RWPE1 (cell line): ENCODE measurements around the gene NFATC2.

Experiments
- CTCF ChIA-PET: fragments of 350-600 bp; sonication (Branson Sonifier 250); formaldehyde crosslinking; extraction: SDS; loops from one replicate; lab custom pipeline; 2021; lab: Yijun Ruan, JAX
- POLR2A ChIA-PET: fragments of 400-600 bp; formaldehyde crosslinking; extraction: SDS; loops from one replicate; lab custom pipeline; 2020; ENCODE audit warnings: antibody characterized with exemption; ENCODE audit not compliant: low non-redundant PET; lab: Yijun Ruan, JAX
- DNase-seq: peaks from one replicate; pipeline ENCODE4 v3.0.0; 2012; ENCODE audit warnings: low spot score
- H3K27ac ChIP-seq: fragments of 450-650 bp; 2 replicates; pipeline ENCODE4 v1.5.1; 2017
- TF ChIP-seq, protein P1 (sequence below): fragments of 450-650 bp; conservative IDR thresholded peaks from 2 replicates; pipeline ENCODE4 v1.5.1; 2017; ENCODE audit warnings: low read depth, mild to moderate bottlenecking

The NFATC2 gene

DNA sequence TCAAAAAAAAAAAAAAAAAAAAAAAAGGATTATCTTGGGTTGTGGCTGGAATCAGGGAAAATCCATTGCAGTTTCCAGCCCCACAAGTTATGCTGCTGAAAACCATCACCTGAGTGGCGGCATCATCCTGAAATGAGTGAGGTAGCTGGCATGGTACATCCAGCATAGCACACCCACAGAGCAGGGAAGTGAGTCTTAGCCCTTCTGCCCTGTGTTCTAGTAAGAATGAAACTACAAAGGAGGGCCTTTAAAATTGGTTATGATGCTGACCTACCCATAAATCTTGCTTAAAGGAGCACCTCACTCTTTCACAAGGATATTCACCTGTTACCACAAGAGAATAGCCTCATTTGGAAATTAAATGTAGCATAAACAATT is 119.2 kb downstream of the NFATC2 start:
- ChIA-PET CTCF (interaction anchor here (0.6 to 1.6 kb wide), 5 partner anchors 12 to 171 kb away, joined by 3 to 7 read pairs (median 3); no protein-coding TSS in a partner anchor), POLR2A (no interaction called here)
- DNase-seq: no peak
- H3K27ac ChIP-seq: no peak overlapping the region
- TF ChIP-seq, protein P1, sequence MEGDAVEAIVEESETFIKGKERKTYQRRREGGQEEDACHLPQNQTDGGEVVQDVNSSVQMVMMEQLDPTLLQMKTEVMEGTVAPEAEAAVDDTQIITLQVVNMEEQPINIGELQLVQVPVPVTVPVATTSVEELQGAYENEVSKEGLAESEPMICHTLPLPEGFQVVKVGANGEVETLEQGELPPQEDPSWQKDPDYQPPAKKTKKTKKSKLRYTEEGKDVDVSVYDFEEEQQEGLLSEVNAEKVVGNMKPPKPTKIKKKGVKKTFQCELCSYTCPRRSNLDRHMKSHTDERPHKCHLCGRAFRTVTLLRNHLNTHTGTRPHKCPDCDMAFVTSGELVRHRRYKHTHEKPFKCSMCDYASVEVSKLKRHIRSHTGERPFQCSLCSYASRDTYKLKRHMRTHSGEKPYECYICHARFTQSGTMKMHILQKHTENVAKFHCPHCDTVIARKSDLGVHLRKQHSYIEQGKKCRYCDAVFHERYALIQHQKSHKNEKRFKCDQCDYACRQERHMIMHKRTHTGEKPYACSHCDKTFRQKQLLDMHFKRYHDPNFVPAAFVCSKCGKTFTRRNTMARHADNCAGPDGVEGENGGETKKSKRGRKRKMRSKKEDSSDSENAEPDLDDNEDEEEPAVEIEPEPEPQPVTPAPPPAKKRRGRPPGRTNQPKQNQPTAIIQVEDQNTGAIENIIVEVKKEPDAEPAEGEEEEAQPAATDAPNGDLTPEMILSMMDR: no peak

DNA sequence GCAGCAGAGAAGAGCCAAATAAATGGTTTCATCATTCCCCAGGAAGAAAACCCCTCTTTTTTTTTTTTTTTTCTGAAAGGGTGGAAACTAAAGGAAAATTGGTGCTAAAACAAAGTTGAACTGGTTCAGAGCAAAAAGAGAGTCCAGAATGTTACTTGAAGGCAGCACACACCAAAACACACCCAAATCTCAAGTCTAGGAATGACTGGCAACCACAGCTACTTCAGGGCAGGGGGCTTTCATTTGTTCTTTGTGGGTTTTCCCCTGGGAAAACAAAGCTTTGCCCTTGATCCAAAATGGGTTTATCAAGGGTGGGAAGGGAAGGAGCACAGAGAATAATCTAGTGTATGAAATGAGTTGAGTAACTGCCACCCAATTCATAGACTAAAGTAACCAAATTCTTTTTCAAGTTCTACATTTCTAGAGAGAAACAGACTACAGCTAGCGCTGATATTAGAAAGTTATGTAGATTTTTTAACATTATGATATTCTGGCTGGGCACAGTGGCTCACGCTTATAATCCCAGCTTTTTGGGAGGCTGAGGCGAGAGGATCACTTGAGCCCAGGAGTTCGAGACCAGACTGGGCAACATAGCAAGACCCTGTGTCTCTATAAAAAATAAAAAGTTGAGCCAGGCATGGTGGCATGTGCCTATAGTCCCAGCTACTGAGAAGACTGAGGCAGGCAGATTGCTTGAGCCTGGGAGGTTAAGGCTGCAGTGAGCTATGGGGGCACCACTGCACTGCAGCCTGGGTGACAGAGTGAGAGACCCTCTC is 119.8 kb downstream of the NFATC2 start:
- H3K27ac ChIP-seq: no peak overlapping the region
- ChIA-PET CTCF (interaction anchor here (0.6 to 0.8 kb wide), 3 partner anchors 31 to 669 kb away, joined by 3 to 4 read pairs (median 3); no protein-coding TSS in a partner anchor), POLR2A (no interaction called here)

GRCh38 chr20:51420805-51421204 is 121.7 kb downstream of the NFATC2 start:
- DNase-seq: no peak
- ChIA-PET POLR2A (no interaction called here), CTCF (interaction anchor here (0.7 kb wide), 1 partner anchor 211 kb away, joined by 7 read pairs; no protein-coding TSS in a partner anchor)
- TF ChIP-seq, protein P1: no peak
- no peak overlapping the region for H3K27ac ChIP-seq

More for the DNA sequence above, 119.8 kb downstream of the NFATC2 start:
- TF ChIP-seq, protein P1: no peak
- no peak for DNase-seq

DNA sequence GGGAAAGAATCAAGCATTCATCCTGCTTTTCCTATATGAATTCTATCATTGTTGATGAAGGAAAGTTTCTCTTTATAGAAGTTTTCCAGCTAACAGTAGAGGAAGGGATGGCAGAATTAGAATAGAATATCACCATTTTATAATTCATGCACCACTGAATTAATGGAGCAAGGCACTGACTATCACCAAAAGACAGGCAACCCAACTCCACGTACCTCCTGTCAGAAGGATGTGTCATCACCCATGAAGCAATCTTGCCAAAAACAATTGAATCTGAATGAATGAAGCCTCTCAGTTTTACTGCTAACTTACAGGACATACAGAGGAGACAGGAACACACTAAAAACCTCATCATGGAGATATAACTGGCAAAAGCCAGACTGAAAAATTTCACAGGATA is 122.4 kb downstream of the NFATC2 start:
- peak; percentile 74 for DNase-seq
- ChIA-PET CTCF (interaction anchor here (0.7 kb wide), 1 partner anchor 211 kb away, joined by 7 read pairs; no protein-coding TSS in a partner anchor), POLR2A (no interaction called here)
- H3K27ac ChIP-seq: no peak overlapping the region
- TF ChIP-seq, protein P1: no peak

GRCh38 chr20:51419646-51420045 is 122.9 kb downstream of the NFATC2 start:
- TF ChIP-seq, protein P1: no peak
- no peak overlapping the region for H3K27ac ChIP-seq
- DNase-seq: no peak
- ChIA-PET POLR2A (no interaction called here), CTCF (interaction anchor here (0.5 to 1.1 kb wide), 2 partner anchors 123 to 574 kb away, joined by 3 to 5 read pairs; partner anchors contain the start of gene NFATC2)

GRCh38 chr20:51419231-51419630 is 123.3 kb downstream of the NFATC2 start:
- TF ChIP-seq, protein P1: no peak
- no peak overlapping the region for H3K27ac ChIP-seq
- CTCF ChIA-PET: interaction anchor here (0.5 to 1.1 kb wide), 2 partner anchors 123 to 574 kb away, joined by 3 to 5 read pairs; partner anchors contain the start of gene NFATC2
- DNase-seq: no peak
- POLR2A ChIA-PET: no interaction called here
